ENCODE measurements around the gene ASF1B. TPM values are rescaled to one million over a fixed set of nuclear protein-coding genes. Genes with fewer than 3 reads are reported as not detected.
"Not testable (repeated sequence)": the region's sequence is repeated elsewhere in the genome, so short reads cannot be mapped to it uniquely, and the experiment has no call there.

The ASF1B gene
- total and polyA plus RNA-seq, 7 donors = 0.20 to 6.0 (median 0.93) TPM; not detected in 1

DNA sequence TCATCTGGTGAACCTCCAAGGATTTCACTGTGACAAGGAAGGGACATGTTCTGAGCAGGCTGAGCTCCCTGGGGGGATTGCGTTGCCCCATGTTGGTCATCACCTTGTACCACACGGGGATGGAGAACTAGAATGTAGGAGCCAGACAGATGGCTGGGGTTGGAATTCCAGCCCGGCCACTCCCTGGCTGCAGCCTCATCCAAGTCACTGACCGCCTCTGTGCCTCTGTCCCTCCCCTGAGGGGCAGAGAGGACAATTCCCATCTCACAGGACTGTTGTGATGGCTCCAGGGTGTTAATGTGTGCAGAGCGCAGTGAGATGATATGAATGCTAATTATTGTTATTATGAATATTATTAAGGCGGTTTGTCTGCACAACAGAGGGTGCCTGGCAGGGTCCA, 45.5 kb upstream of the ASF1B start:
- Histone ChIP-seq H3K27ac (no peak overlapping the region), H3K27me3 (ENCODE audit: insufficient read depth in 3 of 3, low read length in 2 of 3) (no peaks in the 10 kb centered on the region), H3K36me3 (ENCODE audit: insufficient read depth in 1 of 2, low read depth in 1 of 2) (no peaks in the 10 kb centered on the region), H3K4me3 (no peak overlapping the region), H3K9me3 (no peaks in the 10 kb centered on the region), H3K4me1 (no peaks in the 10 kb centered on the region)
- TF ChIP-seq, protein P1, sequence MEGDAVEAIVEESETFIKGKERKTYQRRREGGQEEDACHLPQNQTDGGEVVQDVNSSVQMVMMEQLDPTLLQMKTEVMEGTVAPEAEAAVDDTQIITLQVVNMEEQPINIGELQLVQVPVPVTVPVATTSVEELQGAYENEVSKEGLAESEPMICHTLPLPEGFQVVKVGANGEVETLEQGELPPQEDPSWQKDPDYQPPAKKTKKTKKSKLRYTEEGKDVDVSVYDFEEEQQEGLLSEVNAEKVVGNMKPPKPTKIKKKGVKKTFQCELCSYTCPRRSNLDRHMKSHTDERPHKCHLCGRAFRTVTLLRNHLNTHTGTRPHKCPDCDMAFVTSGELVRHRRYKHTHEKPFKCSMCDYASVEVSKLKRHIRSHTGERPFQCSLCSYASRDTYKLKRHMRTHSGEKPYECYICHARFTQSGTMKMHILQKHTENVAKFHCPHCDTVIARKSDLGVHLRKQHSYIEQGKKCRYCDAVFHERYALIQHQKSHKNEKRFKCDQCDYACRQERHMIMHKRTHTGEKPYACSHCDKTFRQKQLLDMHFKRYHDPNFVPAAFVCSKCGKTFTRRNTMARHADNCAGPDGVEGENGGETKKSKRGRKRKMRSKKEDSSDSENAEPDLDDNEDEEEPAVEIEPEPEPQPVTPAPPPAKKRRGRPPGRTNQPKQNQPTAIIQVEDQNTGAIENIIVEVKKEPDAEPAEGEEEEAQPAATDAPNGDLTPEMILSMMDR (IDR thresholded peaks at IDR 0.05) = no peak
- ATAC-seq (no peak), DNase-seq (no peak)
- 69 to 70% (median 70%) methylated on average over 6 of the region's 6 CpGs for WGBS, 3 donors
- intact Hi-C loops (cut with DNase I) = no loop called here

DNA sequence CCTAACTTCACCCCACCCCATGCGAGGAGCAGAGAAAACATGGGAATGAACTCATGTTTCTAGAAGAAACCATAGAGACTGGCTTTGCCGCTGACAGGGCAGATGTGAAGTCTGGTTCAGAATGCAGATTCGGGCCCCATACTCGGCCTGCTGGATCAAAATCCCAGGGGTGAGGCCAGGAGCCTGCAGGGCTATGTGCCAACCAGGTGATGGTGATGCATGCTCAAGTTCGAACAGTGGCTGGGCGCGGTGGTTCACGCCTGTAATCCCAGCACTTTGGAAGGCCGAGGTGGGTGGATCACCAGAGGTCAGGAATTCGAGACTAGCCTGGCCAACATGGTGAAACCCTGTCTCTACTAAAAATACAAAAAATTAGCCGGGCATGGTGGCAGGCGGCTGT, 44.8 kb upstream of the ASF1B start:
- H3K27ac ChIP-seq; H3K36me3 ChIP-seq (ENCODE audit: insufficient read depth in 1 of 2, low read depth in 1 of 2); H3K9me3 ChIP-seq; ATAC-seq; H3K27me3 ChIP-seq (ENCODE audit: insufficient read depth in 3 of 3, low read length in 2 of 3); DNase-seq; H3K4me1 ChIP-seq; intact Hi-C loops (cut with DNase I); H3K4me3 ChIP-seq: not testable (repeated sequence)
- 80 to 86% (median 81%) methylated on average over 12 of the region's 12 CpGs for WGBS, 3 donors

DNA sequence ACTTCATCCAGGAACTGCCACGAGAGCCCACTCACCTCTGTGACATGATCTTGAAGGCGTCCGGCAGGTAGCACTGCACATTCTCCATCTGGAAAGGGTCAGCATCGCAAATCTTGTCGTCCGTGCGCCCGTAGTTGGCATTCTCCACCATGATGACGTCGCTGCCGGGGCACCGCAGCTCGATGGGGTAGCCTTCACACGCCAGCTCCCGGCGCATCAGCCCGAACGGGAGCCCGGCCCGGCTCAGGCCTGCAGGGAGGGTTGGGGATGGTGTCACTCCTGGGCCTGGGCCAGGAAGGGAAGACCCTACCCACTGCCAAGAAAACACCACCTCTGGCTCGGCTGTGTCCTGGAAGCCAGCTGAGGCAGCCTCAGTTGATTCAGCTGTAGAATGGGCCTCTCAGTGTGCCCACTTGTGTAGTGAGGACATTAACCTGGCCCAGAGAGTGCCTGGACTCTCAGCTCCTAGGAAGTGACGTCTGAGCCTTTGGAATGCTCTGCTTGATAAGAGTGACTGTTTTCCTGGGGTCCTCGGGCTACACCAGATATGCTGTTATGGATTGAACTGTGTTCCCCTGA, 41.2 kb upstream of the ASF1B start:
- TF ChIP-seq, protein P1 (IDR thresholded peaks at IDR 0.05) = no peak
- H3K4me1 ChIP-seq = no peaks in the 10 kb centered on the region
- H3K9me3 ChIP-seq = no peaks in the 10 kb centered on the region
- no peaks in the 10 kb centered on the region for H3K27me3 ChIP-seq (ENCODE audit: insufficient read depth in 3 of 3, low read length in 2 of 3)
- DNase-seq = no peak
- no peak for ATAC-seq
- H3K36me3 ChIP-seq (ENCODE audit: insufficient read depth in 1 of 2, low read depth in 1 of 2) = peaks cover 0 to 3% of the 10 kb centered on the region in 2 donors
- H3K27ac ChIP-seq = no peak overlapping the region
- WGBS, 3 donors = 78 to 91% (median 83%) methylated on average over 23 of the region's 23 CpGs
- intact Hi-C loops (cut with DNase I) = no loop called here
- no peak overlapping the region for H3K4me3 ChIP-seq

- intact Hi-C loops (cut with DNase I) = no loop called here
- ATAC-seq (no peak), DNase-seq (no peak)
- Histone ChIP-seq H3K4me3 (no peak overlapping the region), H3K27me3 (ENCODE audit: insufficient read depth in 3 of 3, low read length in 2 of 3) (no peaks in the 10 kb centered on the region), H3K36me3 (ENCODE audit: insufficient read depth in 1 of 2, low read depth in 1 of 2) (peaks cover 0 to 3% of the 10 kb centered on the region in 2 donors), H3K4me1 (no peaks in the 10 kb centered on the region), H3K9me3 (no peaks in the 10 kb centered on the region), H3K27ac (no peak overlapping the region)
- WGBS, 3 donors = 92 to 97% (median 95%) methylated on average over 6 of the region's 6 CpGs
- TF ChIP-seq, protein P1 (IDR thresholded peaks at IDR 0.05) = no peak
Observed at GRCh38 chr19:14175351-14175792, 39.0 kb upstream of the ASF1B start.

GRCh38 chr19:14174883-14175282, 38.5 kb upstream of the ASF1B start:
- no peak overlapping the region for H3K27ac ChIP-seq
- H3K36me3 ChIP-seq (ENCODE audit: insufficient read depth in 1 of 2, low read depth in 1 of 2) = peaks cover 0 to 3% of the 10 kb centered on the region in 2 donors
- intact Hi-C loops (cut with DNase I) = no loop called here
- WGBS, 3 donors = 94 to 97% (median 95%) methylated on average over 9 of the region's 9 CpGs
- H3K4me3 ChIP-seq = no peak overlapping the region
- no peaks in the 10 kb centered on the region for H3K9me3 ChIP-seq
- no peaks in the 10 kb centered on the region for H3K4me1 ChIP-seq
- H3K27me3 ChIP-seq (ENCODE audit: insufficient read depth in 3 of 3, low read length in 2 of 3) = no peaks in the 10 kb centered on the region
- ATAC-seq = no peak
- no peak for DNase-seq
- TF ChIP-seq, protein P1 (IDR thresholded peaks at IDR 0.05) = no peak
